Type B pancreatic cell (in vitro differentiated cells): ENCODE results near the gene SMYD3. TPM values are rescaled to one million over a fixed set of nuclear protein-coding genes. Genes with fewer than 3 reads are reported as not detected.

Source experiments
- DNase-seq: peaks from one replicate; pipeline ENCODE4 v3.0.0; 2021; ENCODE audit warnings: mixed read lengths; ENCODE audit not compliant: unreplicated experiment; ENCODE audit errors: extremely low spot score
- H3K27ac Mint-ChIP-seq: 2 replicates; pipeline ENCODE4 v1.8.0; 2021; ENCODE audit warnings: mild to moderate bottlenecking, mixed read lengths
- H3K27me3 Mint-ChIP-seq: 2 replicates; pipeline ENCODE4 v1.8.0; 2021; ENCODE audit warnings: mixed read lengths
- H3K36me3 Mint-ChIP-seq: 2 replicates; pipeline ENCODE4 v1.8.0; 2021; ENCODE audit warnings: mixed read lengths
- H3K4me1 Mint-ChIP-seq: one replicate; pipeline ENCODE4 v1.8.0; 2021; ENCODE audit warnings: mixed read lengths; ENCODE audit not compliant: unreplicated experiment
- H3K4me3 Mint-ChIP-seq: 2 replicates; pipeline ENCODE4 v1.8.0; 2021; ENCODE audit warnings: mild to moderate bottlenecking, mixed read lengths
- H3K9me3 Mint-ChIP-seq: 2 replicates; pipeline ENCODE4 v1.8.0; 2021; ENCODE audit warnings: mixed read lengths
- CTCF ChIP-seq: fragments of 200-600 bp; sonication (generic); conservative IDR thresholded peaks from 2 replicates; pipeline ENCODE4 v1.5.0; 2021; ENCODE audit warnings: antibody characterized with exemption, mild to moderate bottlenecking
- total RNA-seq: library from RNA; stranded (reverse); gene quantifications from 2 replicates; pipeline ENCODE4 v1.2.1, GENCODE V29; 2021; ENCODE audit warnings: low replicate concordance

The SMYD3 gene
- total RNA-seq, 1 donor from 2014 or later = 19.4 TPM

- H3K9me3 Mint-ChIP-seq = no peaks in the 10 kb centered on the region
- no peaks in the 10 kb centered on the region for H3K27me3 Mint-ChIP-seq
- no peak for DNase-seq
- no peak overlapping the region for H3K27ac Mint-ChIP-seq
- no peaks in the 10 kb centered on the region for H3K36me3 Mint-ChIP-seq
- H3K4me1 Mint-ChIP-seq = peaks cover 5% of the 10 kb centered on the region
- no peak for TF ChIP-seq CTCF
- no peak overlapping the region for H3K4me3 Mint-ChIP-seq
Observed at GRCh38 chr1:246318036-246318359, 189.1 kb downstream of the SMYD3 start.

GRCh38 chr1:246317332-246318035, 189.6 kb downstream of the SMYD3 start:
- H3K36me3 Mint-ChIP-seq = no peaks in the 10 kb centered on the region
- no peak for DNase-seq
- TF ChIP-seq CTCF = no peak
- H3K27ac Mint-ChIP-seq = no peak overlapping the region
- H3K4me3 Mint-ChIP-seq = no peak overlapping the region
- peaks cover 5% of the 10 kb centered on the region for H3K4me1 Mint-ChIP-seq
- H3K27me3 Mint-ChIP-seq = no peaks in the 10 kb centered on the region
- no peaks in the 10 kb centered on the region for H3K9me3 Mint-ChIP-seq

- no peak for TF ChIP-seq CTCF
- H3K36me3 Mint-ChIP-seq = no peaks in the 10 kb centered on the region
- peaks cover 6% of the 10 kb centered on the region for H3K4me1 Mint-ChIP-seq
- no peak for DNase-seq
- H3K27ac Mint-ChIP-seq = no peak overlapping the region
- no peak overlapping the region for H3K4me3 Mint-ChIP-seq
- H3K9me3 Mint-ChIP-seq = no peaks in the 10 kb centered on the region
- H3K27me3 Mint-ChIP-seq = no peaks in the 10 kb centered on the region
Observed at GRCh38 chr1:246311461-246311860, 195.6 kb downstream of the SMYD3 start.

- no peak overlapping the region for H3K4me3 Mint-ChIP-seq
- no peak for DNase-seq
- no peak overlapping the region for H3K27ac Mint-ChIP-seq
Observed at GRCh38 chr1:246309247-246309884, 197.7 kb downstream of the SMYD3 start.

GRCh38 chr1:246308533-246309075, 198.5 kb downstream of the SMYD3 start:
- no peak overlapping the region for H3K27ac Mint-ChIP-seq
- DNase-seq = no peak
- H3K4me3 Mint-ChIP-seq = no peak overlapping the region
- no peaks in the 10 kb centered on the region for H3K27me3 Mint-ChIP-seq
- peaks cover 14% of the 10 kb centered on the region for H3K4me1 Mint-ChIP-seq
- H3K9me3 Mint-ChIP-seq = no peaks in the 10 kb centered on the region
- no peak for TF ChIP-seq CTCF
- no peaks in the 10 kb centered on the region for H3K36me3 Mint-ChIP-seq

More at GRCh38 chr1:246309247-246309884, 197.7 kb downstream of the SMYD3 start:
- no peak for TF ChIP-seq CTCF
- H3K36me3 Mint-ChIP-seq = no peaks in the 10 kb centered on the region
- no peaks in the 10 kb centered on the region for H3K27me3 Mint-ChIP-seq
- no peaks in the 10 kb centered on the region for H3K9me3 Mint-ChIP-seq
- peaks cover 12% of the 10 kb centered on the region for H3K4me1 Mint-ChIP-seq
